Measurements from ENCODE around the gene HTR7. TPM values are rescaled to one million over a fixed set of nuclear protein-coding genes. Genes with fewer than 3 reads are reported as not detected.

The HTR7 gene
- total RNA-seq, 1 experiment from 2014 or later = 0.62 TPM

Other genes with a start within 250 kb of the HTR7 start
- 44.3 and 57.8 TPM in 2 replicates for gene RPP30, start 13.9 kb upstream of the HTR7 start, total RNA-seq (2014; rRNA removed)
- 2.8 and 3.5 TPM in 2 replicates for gene ANKRD1, start 63.0 kb upstream of the HTR7 start, total RNA-seq (2014; rRNA removed)

Measured in PC-3 (cell line).